Osteocyte (in vitro differentiated cells): Measurements from ENCODE around the gene PARP9. TPM values are rescaled to one million over a fixed set of nuclear protein-coding genes. Genes with fewer than 3 reads are reported as not detected.
"Not testable (repeated sequence)": the region's sequence is repeated elsewhere in the genome, so short reads cannot be mapped to it uniquely, and the experiment has no call there.

ENCODE experiments used
- DNase-seq: peaks from one replicate; pipeline ENCODE4 v3.0.0; 2021; ENCODE audit warnings: mixed read lengths; ENCODE audit not compliant: unreplicated experiment; ENCODE audit errors: extremely low spot score
- H3K27ac Mint-ChIP-seq: one replicate; pipeline ENCODE4 v1.8.0; 2021; ENCODE audit warnings: mild to moderate bottlenecking, mixed read lengths; ENCODE audit not compliant: unreplicated experiment
- H3K27me3 Mint-ChIP-seq: one replicate; pipeline ENCODE4 v1.8.0; 2021; ENCODE audit warnings: mixed read lengths; ENCODE audit not compliant: unreplicated experiment
- H3K36me3 Mint-ChIP-seq: one replicate; pipeline ENCODE4 v1.8.0; 2021; ENCODE audit warnings: mixed read lengths; ENCODE audit not compliant: unreplicated experiment
- H3K4me1 Mint-ChIP-seq: one replicate; pipeline ENCODE4 v1.8.0; 2021; ENCODE audit warnings: mixed read lengths; ENCODE audit not compliant: unreplicated experiment
- H3K4me3 Mint-ChIP-seq: one replicate; pipeline ENCODE4 v1.8.0; 2021; ENCODE audit warnings: mild to moderate bottlenecking, moderate library complexity, mixed read lengths; ENCODE audit not compliant: unreplicated experiment
- H3K9me3 Mint-ChIP-seq: one replicate; pipeline ENCODE4 v1.8.0; 2021; ENCODE audit warnings: mixed read lengths; ENCODE audit not compliant: unreplicated experiment
- total RNA-seq: library from RNA; stranded (reverse); gene quantifications from 2 replicates; pipeline ENCODE4 v1.2.1, GENCODE V29; 2021
- TF ChIP-seq, protein P1 (sequence below): fragments of 200-600 bp; sonication (generic); IDR thresholded peaks from 2 replicates; pipeline ENCODE4 v1.5.0; 2021; ENCODE audit warnings: antibody characterized with exemption, mild to moderate bottlenecking, moderate library complexity

PARP9 gene
- total RNA-seq, 1 donor from 2014 or later: 18.9 TPM

DNA sequence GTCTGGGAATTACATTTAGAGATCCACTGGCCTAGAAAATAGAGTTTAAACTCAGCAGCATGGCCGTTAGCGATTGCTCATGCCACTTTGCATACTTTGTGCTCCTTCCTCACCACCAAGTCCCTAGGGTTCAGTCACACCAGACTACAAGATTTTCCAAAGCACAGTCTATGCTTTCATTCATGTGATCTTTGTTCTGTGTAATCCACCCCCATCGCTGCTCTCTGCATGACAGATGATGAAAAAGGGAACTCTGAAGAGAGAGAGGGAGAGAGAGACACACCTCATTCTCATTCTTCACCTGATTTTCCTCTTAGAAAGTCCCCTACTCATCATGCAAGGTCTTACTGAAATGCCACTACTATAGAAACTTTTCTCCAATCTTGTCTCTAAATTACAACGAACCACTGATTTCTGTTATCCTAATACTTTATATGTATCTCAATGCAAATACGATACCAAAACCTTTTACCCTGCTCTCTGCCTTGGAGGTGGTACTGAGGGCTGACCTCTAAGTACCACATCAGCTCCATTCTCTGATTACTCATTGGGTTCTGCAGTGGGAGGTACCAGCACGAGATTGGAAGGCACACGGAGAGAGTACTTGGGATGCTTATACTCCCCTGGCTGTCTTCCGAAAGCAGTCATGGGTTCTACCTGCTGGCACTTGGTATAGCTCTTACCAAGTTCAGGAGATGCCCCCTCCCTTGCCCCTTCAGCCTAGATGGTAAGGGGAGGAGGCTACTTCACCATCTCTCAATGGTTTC, 12.3 kb upstream of the PARP9 start:
- H3K4me1 Mint-ChIP-seq: peaks cover 17% of the 10 kb centered on the region
- H3K27ac Mint-ChIP-seq: no peak overlapping the region
- DNase-seq: no peak
- H3K4me3 Mint-ChIP-seq: no peak overlapping the region
- TF ChIP-seq, protein P1, sequence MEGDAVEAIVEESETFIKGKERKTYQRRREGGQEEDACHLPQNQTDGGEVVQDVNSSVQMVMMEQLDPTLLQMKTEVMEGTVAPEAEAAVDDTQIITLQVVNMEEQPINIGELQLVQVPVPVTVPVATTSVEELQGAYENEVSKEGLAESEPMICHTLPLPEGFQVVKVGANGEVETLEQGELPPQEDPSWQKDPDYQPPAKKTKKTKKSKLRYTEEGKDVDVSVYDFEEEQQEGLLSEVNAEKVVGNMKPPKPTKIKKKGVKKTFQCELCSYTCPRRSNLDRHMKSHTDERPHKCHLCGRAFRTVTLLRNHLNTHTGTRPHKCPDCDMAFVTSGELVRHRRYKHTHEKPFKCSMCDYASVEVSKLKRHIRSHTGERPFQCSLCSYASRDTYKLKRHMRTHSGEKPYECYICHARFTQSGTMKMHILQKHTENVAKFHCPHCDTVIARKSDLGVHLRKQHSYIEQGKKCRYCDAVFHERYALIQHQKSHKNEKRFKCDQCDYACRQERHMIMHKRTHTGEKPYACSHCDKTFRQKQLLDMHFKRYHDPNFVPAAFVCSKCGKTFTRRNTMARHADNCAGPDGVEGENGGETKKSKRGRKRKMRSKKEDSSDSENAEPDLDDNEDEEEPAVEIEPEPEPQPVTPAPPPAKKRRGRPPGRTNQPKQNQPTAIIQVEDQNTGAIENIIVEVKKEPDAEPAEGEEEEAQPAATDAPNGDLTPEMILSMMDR: no peak
- H3K9me3 Mint-ChIP-seq: peaks cover 3% of the 10 kb centered on the region
- peaks cover 4% of the 10 kb centered on the region for H3K27me3 Mint-ChIP-seq
- peaks cover 10% of the 10 kb centered on the region for H3K36me3 Mint-ChIP-seq

DNA sequence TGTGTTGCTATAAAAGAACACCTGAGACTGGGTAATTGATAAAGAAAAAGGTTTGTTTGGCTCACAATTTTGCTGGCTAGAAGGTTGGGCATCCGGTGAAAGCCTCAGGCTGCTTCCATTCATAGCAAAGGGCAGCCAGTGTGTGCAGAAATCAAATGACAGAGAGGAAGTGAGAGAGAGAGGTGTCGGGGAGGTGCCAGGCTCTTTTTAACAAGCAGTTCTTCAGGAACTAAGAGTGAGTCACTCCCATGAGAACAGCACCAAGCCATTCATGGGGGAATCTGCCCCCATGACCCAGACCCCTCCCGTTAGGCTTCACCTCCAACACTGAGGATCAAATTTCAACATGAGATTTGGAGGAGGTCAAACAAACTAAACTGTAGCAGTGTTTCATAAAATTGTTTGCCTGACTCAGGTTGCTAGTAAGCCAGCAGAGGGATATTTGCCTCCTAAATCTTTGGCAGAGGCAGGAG, 8.9 kb upstream of the PARP9 start:
- H3K4me1 Mint-ChIP-seq: peaks cover 17% of the 10 kb centered on the region
- H3K27ac Mint-ChIP-seq: no peak overlapping the region
- H3K4me3 Mint-ChIP-seq: no peak overlapping the region
- TF ChIP-seq, protein P1: no peak
- H3K9me3 Mint-ChIP-seq: no peaks in the 10 kb centered on the region
- no peak for DNase-seq
- H3K27me3 Mint-ChIP-seq: no peaks in the 10 kb centered on the region
- peaks cover 35% of the 10 kb centered on the region for H3K36me3 Mint-ChIP-seq

DNA sequence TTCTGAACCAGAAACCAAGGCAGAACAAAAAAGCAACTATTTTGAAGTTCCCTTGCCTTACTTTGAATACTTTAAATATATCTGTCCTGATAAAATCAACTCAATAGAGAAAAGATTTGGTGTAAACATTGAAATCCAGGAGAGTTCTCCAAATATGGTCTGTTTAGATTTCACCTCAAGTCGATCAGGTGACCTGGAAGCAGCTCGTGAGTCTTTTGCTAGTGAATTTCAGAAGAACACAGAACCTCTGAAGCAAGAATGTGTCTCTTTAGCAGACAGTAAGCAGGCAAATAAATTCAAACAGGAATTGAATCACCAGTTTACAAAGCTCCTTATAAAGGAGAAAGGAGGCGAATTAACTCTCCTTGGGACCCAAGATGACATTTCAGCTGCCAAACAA, 4.7 kb upstream of the PARP9 start:
- DNase-seq: no peak
- no peak overlapping the region for H3K4me3 Mint-ChIP-seq
- no peaks in the 10 kb centered on the region for H3K9me3 Mint-ChIP-seq
- no peak overlapping the region for H3K27ac Mint-ChIP-seq
- peaks cover 45% of the 10 kb centered on the region for H3K36me3 Mint-ChIP-seq
- H3K27me3 Mint-ChIP-seq: no peaks in the 10 kb centered on the region
- TF ChIP-seq, protein P1: no peak
- H3K4me1 Mint-ChIP-seq: peaks cover 12% of the 10 kb centered on the region

DNA sequence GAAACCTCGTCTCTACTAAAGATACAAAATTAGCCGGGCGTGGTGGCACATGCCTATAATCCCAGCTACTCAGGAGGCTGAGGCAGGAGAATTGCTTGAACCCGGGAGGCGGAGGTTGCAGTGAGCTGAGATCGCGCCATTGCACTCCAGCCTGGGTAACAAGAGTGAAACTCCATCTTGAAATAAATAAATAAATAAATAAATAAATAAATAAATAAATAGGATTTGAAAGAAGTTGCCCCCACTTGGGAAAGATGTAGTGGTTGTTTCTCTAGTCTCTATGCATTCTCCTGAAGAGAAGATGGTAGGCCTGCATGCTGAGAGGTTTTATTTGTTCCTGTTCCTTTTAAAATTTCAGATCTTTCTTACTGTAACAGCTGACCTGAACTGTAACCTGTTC, 4.0 kb upstream of the PARP9 start:
- H3K4me3 Mint-ChIP-seq, H3K27me3 Mint-ChIP-seq, H3K27ac Mint-ChIP-seq, H3K9me3 Mint-ChIP-seq, DNase-seq: not testable (repeated sequence)
- Mint-ChIP-seq H3K36me3 (peaks cover 43% of the 10 kb centered on the region), H3K4me1 (peaks cover 17% of the 10 kb centered on the region)

DNA sequence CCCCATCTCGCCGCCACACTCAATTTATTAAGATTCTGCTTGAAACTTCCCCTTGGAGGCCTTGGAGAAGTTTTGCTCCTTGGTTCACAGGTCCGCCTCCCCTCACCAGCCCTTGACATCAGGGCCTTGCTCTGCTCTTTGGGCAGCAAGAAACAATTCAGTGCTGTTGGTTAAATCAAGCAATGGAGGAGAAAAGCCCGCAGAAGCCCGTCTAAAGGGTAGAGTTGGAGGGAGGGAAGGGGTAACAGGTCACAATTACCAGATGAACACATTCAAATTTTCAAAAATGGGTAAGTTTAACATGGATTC, 429 bp downstream of the PARP9 start:
- TF ChIP-seq, protein P1: no peak
- no peak for DNase-seq
- H3K4me3 Mint-ChIP-seq: peak overlapping the region; percentile 88
- peaks cover 22% of the 10 kb centered on the region for H3K4me1 Mint-ChIP-seq
- H3K27ac Mint-ChIP-seq: peak overlapping the region; percentile 92
- no peaks in the 10 kb centered on the region for H3K9me3 Mint-ChIP-seq
- peaks cover 27% of the 10 kb centered on the region for H3K36me3 Mint-ChIP-seq
- H3K27me3 Mint-ChIP-seq: no peaks in the 10 kb centered on the region
